Smooth muscle cell of bladder (primary cell): ENCODE measurements around the gene CNTRL. TPM values are rescaled to one million over a fixed set of nuclear protein-coding genes. Genes with fewer than 3 reads are reported as not detected.

Source experiments
- total RNA-seq: library from RNA; depleted of rRNA; stranded (reverse); fragments of >200 nt; gene quantifications from 2 replicates; pipeline ENCODE4 v1.2.3, GENCODE V29; 2014

CNTRL gene, protein sequence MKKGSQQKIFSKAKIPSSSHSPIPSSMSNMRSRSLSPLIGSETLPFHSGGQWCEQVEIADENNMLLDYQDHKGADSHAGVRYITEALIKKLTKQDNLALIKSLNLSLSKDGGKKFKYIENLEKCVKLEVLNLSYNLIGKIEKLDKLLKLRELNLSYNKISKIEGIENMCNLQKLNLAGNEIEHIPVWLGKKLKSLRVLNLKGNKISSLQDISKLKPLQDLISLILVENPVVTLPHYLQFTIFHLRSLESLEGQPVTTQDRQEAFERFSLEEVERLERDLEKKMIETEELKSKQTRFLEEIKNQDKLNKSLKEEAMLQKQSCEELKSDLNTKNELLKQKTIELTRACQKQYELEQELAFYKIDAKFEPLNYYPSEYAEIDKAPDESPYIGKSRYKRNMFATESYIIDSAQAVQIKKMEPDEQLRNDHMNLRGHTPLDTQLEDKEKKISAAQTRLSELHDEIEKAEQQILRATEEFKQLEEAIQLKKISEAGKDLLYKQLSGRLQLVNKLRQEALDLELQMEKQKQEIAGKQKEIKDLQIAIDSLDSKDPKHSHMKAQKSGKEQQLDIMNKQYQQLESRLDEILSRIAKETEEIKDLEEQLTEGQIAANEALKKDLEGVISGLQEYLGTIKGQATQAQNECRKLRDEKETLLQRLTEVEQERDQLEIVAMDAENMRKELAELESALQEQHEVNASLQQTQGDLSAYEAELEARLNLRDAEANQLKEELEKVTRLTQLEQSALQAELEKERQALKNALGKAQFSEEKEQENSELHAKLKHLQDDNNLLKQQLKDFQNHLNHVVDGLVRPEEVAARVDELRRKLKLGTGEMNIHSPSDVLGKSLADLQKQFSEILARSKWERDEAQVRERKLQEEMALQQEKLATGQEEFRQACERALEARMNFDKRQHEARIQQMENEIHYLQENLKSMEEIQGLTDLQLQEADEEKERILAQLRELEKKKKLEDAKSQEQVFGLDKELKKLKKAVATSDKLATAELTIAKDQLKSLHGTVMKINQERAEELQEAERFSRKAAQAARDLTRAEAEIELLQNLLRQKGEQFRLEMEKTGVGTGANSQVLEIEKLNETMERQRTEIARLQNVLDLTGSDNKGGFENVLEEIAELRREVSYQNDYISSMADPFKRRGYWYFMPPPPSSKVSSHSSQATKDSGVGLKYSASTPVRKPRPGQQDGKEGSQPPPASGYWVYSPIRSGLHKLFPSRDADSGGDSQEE (N-terminal part only)
- total RNA-seq = 2.9 and 4.4 TPM in 2 replicates

DNA sequence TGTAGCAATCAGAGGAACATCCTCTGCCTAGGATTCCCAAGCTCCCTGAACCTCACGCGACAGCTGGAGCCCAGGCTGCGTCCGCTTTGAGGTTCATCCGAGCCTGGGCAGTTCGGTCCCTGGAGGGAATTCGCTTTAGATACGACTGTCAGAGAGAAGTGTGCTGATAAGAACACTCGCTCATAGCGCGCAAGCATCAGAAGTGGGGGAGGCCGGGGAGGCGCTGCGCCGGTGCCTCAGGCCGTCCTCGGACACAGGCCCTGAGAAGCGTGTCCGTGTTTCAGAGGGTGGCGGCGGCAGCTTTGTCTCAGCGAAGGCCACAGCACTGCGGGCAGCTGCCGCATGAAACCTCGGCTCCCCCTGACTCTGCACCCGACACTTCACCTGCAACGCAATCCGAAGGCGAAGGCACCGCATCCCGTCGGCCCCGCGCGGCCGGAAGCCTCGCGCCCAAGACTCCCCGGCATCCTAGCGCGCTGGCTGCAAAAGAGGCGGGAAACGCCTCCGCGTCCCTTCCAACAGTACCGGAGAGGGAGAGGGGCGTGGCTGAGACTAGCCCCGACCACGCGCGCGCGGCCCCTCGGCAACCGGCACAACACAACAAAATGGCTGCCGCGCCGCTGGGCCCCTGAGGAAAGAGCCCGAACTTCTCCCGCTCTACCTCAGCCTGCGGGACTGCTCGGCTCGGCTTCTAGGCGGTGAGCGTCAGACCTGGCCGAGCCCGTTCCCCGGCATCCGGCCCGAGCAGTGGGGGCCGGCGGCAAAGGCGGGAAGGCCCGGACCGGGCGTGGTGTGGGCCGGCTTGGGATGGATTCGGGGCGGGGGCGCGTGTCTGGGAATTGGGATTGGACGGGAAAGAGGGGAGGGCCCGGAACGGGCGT, at the start of gene CNTRL:
Gene CNTRL (plus strand): TSS at position 586 of the 881 bp plus-strand sequence. CDS start 13,372 bp downstream, outside the sequence.

DNA sequence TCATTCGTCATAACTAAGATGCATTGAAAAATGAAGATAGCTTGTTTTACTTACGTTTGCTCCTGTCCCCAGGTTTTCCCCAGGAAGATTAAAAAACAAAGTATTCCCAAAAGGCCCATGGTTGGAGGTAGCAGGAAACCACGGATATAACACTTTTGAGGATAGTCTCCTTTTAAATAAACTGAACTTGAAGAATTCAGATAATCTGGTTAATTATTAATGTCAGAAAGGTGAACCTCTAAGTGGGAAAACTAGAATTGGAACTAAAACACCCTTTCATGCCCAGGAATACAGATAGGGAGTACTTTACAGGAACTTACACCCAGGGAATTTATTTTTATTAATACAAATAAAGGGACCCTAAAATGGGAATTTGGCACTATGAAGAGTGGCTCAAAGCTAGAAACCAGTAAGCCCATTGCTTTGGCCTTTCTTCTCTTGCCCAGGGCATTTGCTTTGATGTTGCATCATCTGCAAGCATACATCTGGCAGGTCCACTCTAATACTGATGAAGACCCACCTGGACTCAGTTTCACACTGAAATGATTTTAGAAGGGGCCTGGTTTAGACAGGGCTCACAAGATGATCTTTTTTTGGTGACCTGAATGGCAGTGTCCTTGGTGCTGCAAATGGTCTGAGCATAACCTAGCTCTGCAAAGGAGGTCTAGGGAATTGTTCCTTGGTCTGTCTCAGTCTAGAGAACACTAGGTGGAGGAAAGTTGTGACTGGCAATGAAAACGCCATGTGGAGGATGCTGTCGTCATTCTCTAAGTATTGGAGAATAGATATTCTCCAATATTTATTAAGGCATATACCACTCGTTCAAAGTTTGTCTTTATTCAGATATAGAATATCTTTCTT, 24.4 kb upstream of the CNTRL start, which contains the start of gene C5:
Gene C5 (minus strand): TSS at position 148 of the 861 bp plus-strand sequence. CDS start 29 bp downstream, at position 119.

DNA sequence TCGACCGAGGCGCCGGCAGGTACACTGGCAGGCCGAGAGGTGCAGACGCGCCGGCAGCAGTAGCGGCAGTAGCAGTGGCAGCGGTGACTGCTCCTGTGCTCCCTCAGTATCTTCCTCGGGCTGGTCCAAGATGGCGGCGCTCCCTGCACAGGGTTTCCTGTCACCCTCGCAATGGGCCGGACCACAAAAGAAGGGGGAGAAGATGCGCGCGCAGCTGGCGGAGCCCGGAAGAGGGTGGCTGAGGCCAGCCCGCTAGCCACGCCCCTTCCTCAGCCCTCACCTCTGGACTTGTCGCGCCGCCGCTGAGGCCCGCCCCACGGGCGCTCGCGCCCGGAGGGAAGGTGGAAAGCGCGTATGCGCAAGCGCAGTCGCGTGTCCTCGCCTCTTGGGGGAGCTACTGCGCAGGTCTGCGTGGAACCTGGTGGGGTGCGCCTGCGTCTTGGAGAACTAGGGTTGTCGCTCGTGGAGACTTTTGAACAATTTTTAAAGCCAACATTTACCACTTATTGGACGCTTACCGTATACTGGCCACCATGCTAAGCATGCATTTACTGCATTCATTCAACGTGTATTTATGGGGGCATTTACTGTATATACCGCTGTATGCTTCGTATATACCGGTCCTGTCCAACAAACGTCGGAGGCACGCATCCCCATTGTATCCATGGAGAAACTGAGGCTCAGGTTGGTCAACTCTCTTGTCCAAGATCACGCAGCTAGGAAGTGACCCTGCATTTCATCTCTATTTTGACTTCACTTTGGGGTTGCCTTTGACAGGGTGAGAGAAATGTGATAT, 127.2 kb downstream of the CNTRL start, which contains the start of gene RAB14:
Gene RAB14 (minus strand): TSS at position 132 of the 796 bp plus-strand sequence. CDS start 8,457 bp downstream, outside the sequence.

Other genes with a start within 250 kb of the CNTRL start
- gene PSMD5, start 232.0 kb upstream of the CNTRL start, total RNA-seq = 14.8 and 18.8 TPM in 2 replicates
- 14.9 and 16.4 TPM in 2 replicates for gene PHF19, start 197.8 kb upstream of the CNTRL start, total RNA-seq
- 2.3 TPM in 2 replicates for gene TRAF1, start 148.2 kb upstream of the CNTRL start, total RNA-seq
- 4.5 and 4.8 TPM in 2 replicates for gene C5, start 24.7 kb upstream of the CNTRL start, total RNA-seq
- gene RAB14, start 126.9 kb downstream of the CNTRL start, total RNA-seq = 15.6 and 17.2 TPM in 2 replicates
- 400 and 411 TPM in 2 replicates for gene GSN, start 193.2 kb downstream of the CNTRL start, total RNA-seq